CD4-positive, alpha-beta T cell treated with Interleukin-1 beta for 1 hour (primary cell): Measurements from ENCODE around the gene CMIP.
"Not testable (repeated sequence)": the region's sequence is repeated elsewhere in the genome, so short reads cannot be mapped to it uniquely, and the experiment has no call there.

Source experiments
- DNase-seq, 2 donors: peaks; one replicate each; pipeline ENCODE4 v3.0.0-alpha.2; 2020 to 2022

Gene CMIP

DNA sequence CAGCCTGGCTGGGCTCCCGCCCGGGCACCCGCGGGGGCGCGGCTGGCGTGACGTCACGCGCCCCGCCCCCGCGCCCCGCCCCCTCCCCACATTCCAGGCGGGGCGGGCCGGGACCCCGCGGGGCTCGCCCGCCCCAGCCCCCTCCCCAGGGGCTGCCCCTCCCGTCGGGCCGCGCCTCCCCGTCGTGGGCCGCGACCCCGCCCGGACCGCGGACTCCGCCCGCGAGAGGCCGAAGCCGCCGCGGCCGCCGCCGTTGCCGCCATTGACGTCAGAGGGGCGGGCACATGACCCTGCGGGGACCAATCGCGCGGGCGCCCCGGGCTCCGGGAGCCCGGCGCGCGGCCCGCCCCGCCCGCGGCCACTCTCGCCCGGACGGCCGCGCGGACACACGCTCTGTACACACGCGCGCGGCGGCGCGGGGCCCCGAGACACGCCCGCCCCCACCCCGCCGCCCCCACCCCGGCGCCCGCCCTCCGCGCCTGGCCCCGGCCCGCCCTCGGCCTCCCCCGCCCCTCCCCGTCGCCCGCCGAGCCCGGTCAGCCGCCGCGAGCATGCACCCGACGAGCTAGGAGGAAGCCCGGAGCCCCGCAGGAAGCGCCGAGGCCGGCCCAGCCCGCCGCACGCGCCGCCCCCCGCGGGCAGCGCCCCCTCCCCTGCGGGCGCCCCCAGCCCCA is at the start of gene CMIP:
TSS of gene CMIP (plus strand) at position 361 of the 674 bp plus-strand sequence.
- peak; percentile 84 to 87 for DNase-seq

DNA sequence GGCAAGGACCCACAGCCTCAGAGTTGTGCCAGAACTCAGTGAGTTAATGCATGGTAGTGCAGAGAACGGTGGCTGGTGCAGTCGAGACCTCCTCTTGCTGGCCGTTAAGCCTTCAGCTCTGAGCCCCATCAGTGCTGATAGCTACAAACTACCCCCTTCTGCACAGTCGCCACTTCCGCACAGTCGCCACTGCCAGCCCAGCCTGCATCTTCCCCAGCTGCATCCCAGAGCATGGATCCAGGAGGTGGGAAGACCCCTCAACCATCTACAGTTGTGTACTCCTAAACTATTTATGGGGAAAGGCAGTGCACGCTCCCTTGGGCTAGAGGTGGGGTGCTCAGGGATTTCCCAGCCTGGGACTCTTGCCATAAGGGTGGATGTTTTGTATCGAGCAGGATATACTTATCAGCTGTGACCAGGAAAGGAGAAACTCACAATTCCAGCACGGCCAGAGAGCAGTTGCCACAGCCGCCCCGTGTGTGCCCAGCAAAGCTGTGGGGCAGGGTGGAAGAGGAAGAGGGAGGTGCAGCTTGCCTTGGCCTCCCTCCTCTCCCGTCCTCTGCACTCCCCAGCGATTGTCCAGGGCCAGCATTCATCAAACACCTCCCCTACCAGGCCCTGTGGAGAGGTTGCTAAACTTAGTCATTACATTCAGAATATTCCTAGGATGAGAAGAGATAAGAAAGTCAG is 49.5 kb upstream of the CMIP start:
- DNase-seq, result no peak

DNA sequence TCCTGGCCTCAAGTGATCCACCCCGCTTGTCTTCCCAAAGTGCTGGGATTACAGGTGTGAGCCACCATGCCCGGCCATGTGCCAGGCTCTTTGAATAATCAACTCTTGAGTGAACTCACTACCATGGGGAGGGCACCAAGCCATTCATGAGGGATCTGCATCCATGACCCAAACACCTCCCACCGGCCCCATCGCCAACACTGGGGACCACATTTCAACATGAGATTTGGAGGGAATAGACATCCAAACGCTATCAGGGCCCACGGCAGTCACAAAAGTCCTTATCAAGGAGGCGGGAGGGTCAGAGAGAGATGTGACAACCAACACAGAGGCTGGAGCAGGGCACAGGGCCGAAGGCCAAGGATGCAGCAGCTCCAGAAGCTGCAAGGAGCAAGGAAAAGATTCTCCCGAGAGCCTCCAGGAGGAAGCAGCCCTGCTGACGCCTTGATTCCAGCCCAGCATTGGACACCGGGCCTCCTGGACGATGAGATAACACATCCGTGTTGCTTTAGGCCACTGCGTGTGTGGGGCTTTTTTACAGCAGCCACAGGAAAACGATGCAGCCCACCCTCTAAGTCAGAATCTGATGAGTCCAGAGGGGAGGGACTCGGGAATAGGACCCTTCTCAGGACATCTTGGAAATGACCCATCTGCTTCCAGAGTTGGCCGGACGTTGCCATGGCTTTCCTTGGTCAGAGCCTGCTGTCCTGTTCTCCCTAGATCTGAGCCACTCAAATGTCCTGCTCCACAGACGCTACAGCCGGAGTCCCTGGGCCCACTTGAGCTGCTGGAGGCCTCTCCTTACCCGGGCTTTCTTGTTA is 47.3 kb upstream of the CMIP start:
- no peak for DNase-seq

DNA sequence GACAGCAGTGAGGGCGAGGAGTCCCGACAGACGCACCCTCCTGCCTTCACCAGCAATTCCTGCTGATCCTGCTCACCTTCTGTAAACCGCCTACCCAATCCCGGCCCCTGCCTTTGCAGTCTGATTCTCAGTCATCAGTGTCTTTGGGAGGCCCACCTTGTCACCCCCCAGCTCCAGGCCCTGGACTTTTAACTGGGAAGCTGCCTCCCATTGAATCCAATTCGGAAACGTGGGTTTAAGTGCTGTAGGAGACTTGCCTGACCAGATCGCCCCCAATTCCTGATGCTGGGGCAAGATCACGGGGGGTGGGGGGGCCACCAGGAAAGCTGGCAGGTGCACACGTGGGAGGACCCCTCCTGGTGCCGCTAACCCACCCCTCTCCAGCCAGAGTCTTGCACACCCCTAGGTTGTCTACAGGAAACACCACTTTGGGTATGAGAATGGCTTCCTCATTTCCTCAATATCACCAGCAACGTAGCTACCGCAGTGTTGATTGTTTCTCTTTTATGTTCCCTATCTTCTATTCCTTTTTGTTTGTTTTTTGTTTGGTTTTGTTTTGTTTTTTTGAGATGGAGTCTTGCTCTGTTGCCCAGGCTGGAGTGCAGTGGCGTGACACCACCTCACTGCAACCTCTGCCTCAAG is 46.6 kb upstream of the CMIP start:
- no peak for DNase-seq

DNA sequence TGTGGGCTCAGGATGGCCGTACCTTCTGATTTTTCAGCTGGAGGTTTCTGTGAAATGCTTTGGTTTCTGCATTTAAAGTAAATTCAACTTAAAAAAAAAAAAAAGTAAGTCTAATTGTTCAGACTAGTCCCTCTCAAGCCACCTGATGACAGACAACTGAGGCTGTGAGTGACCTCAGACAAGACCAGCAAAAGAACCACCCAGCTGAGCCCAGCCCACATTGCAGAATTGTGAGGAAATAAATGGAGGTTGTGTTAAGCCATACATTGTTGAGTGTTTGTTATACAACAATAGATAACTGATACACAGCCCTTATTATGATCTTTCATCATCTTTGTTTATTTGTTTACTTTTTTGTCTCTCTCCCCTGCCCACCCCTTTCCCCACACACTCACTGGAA is 44.7 kb upstream of the CMIP start:
- no peak for DNase-seq

DNA sequence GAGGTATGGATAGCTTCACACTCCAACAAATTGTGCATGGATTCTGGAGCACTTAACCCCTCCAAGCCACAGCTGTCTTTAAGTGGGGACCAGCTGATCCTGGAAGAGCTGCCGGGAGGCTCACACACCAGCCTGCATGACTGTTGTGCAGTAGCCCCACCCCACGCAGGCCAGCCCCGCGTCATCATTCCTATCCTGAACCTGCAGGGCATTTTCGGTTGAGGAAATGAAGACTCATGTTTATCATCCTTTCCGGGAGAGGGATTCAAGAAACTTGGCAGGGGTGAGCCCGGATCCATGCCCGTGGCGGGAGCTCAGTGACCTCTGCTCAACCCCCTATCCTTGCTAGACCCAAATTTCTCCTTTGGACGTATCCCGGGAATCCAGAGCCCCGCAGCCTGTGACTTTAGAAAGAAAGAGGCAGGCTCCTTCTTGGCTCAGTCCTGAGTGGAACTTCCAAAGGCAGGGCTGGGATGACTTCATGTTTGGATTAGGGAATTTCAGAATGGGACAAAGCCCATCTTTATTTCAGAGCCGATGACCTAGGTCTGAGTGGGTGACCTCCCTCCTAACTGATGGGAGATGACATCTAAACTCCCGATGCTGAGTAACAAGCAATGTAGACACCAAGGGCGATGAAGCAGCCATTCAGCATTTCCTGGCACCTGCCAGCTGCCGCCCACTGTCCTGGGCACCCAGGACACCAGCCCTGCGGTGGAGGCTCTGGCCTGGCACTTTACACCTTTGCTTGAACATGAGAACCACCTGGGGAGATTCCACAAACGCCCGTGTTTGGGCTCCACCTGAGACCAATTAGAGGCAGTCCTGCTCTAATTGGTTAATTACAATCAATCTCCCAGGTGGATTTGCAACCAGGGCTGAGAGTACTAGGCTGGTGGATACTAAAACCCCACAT is 43.3 kb upstream of the CMIP start:
- DNase-seq, result no peak

DNA sequence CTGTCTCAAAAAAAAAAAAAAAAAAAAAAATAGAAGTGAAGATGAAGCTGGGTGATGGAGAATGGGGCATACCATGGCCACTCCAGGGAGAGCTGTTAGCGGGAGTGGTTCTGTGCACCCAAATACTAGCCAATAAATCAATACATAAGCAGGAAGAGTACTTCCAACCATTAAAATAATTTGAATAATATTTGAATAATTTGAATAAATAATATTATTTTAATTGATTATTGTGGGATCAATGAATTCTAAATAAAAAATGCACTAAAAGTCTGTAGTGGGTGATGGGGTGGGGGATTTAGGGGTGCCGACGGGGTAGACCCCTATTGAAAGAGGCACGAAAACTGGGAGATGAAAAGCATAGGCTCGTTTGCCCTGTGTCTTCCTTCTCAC is 41.4 kb upstream of the CMIP start:
- no peak for DNase-seq

DNA sequence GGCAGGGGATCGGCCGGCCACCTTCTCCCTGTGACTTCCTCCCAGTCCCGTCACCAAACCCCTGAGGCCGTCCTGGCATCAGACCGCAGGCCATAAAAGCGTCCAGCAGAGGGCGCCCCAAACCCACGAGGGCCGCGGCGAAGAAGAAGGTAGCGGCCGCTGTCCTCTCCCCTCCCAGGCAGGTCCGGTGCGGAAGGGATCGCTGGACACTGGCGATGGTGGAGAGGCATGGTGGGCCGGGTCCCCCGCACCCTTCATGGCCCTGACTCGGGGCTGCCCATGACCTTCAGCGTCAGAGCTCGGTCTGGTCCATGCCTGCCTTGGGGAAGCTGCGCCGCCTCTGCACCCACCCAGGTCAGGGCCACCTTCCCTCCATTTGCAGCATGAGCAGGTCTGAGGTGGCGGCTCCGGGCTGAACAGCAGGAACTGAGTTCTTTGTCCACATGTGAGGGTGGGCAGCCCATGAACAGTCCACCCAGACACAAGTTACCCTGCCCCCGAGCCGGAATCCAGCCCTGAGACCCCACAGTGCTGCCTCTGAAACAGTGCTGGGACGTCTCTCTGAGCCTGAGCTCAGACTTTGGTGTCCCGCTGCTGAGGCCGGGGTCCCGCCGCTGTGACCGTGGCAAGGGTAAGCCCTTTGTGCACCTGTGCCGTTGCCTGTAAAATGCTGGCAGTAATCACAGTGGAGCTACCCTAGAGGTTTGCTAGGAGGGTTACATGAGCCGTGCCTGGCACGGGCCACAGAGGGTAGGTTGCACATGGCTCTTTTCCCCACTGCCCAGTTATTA is 40.8 kb upstream of the CMIP start:
- DNase-seq, result peak; percentile 79 to 80

DNA sequence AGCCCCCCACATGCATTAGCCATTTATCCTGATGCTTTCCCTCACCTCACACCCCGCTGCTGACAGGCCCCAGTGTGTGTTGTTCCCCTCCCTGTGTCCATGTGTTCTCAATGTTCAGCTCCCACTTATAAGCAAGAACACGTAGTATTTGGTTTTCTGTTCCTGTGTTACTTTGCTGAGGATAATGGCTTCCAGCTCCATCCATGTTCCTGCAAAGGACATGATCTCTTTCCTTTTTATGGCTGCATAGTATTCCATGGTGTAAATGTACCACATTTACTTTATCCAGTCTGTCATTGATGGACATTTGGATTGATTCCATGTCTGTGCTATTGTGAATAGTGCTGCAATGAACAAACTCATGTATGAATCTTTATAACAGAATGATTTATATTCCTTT is 39.6 kb upstream of the CMIP start:
- DNase-seq, result not testable (repeated sequence)

DNA sequence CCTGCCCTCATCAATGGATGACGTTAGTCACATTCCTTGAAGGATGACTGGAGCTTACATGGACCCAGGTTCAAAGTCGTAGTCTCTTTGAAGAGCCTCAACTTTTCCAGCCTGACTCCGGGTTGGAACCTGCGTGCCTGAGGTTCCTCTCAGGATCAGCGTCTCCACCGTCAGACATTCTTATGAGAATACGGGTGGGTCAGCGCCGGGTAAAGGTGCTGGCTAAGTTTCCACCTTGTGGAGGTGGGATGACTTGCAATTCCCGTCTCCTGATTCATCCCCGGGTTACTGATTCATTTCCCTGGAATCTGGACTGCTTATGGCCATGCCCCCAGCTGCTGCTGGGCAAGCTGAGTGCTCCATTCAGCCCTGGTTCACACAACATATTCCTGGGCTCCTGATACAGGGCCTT is 38.9 kb upstream of the CMIP start:
- no peak for DNase-seq

DNA sequence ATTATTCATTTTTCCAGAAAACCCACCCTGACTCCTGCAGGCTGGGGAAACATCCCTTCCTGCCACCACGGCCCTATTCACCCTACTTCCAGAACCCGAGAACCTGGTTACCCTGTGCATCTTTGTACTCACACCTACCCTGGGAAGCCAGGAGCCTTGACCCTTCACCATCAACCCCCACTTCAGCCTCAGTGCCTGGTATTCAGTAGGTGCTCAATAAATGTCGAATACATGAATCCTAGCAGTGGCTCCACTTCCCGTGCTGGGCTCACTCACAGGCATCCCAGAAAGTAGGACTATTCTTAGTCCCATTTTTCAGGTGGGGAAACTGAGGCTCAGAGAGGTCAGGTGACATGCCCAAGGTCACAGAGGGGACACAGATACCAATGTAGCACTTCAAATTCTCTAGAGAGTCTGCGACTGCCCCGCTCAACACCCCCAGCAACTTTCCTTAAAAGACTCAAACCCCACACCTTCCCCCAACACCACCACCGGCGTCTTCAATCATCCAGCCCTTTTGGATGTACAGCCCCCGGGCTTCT is 36.1 kb upstream of the CMIP start:
- DNase-seq, result no peak

DNA sequence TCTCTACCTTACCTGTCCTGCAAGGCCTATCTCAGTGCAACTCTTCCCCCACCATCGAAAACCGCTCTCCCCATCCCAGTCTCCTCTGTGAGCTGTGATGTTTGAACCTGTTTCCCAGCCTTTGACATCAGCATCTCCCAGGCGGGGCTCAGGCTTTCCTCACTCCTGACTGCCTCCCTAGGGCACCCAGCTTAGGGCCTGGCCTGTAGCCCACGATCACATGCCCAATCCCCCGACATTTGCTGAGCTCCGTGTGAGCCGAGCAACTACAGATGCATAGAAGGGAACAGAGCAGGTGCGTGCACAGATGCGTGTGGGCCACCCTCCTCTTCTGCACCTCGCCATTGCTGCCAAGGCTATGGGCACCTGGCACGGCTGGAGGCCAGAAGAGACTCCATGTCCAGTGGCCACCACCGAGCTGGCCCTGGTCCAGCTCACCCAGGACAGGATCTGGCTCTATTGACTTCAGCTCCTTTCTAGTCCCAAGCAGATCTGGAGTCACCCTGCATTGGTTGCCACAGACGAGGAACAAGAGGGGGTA is 35.5 kb upstream of the CMIP start:
- DNase-seq, result no peak

DNA sequence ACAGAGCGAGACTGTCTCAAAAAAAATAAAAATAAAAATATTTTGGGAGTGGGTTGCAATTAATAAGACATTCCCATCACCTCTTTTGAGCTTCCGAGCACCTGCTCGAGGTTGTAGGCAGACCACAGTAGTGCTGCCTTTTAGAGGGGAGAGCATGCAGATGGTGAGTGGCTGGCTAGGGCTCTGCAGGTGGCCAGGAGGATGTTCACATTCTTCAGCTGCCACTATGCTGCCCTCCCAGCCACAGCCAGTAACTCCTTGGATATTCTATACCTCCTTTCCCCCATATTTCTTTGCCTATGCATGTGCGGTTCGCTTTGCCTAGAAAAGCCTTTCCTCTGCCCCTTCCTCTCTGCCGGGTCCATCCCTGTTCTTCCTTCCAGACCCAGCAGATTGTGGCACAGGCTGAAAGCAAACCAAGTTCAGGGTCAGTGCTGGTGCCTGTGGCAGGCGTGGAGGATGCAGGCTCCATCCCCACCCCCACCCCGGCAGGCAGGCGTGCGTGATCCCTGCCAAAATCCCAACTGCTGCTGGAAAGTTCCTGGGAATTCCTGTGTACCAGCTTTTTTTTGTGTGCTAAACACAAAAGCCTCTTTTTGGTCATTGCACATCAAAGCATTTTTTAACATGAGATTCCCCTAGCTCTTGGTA is 33.8 kb upstream of the CMIP start:
- no peak for DNase-seq

DNA sequence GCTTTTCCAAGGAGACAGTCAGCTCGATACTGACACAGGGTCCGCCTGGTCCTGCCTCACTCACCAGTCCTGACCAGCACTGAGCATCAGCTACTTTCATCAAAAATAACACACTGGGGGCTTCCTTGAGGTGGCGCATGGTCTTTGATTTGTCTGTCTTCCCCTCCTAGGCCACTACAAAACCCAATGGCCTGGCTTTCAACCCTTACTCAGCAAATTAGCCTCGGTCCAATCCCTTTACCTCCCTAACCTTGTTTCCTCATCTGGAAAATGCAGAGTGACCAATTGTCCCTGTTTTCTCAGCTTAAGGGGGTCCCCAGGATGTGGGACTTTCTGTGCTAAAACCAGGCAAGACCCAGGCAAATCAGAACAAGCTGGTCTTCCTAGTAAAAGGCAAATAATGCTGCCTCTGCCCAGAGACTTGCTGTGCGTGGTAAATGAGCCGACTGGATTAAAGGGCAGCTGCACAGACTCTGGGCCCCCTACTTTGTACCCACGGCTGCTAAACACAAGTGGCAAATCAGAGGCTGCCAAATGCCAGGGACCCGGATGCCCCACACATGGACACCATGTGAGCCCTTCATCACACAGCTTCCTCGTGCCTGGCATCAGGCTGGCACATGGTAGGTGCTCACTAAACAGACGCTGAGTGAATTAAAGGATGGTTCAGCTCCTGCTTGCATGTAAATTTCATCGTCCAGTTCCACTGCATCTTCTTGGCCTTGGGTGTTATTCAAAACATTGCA is 31.2 kb upstream of the CMIP start:
- DNase-seq, result no peak

DNA sequence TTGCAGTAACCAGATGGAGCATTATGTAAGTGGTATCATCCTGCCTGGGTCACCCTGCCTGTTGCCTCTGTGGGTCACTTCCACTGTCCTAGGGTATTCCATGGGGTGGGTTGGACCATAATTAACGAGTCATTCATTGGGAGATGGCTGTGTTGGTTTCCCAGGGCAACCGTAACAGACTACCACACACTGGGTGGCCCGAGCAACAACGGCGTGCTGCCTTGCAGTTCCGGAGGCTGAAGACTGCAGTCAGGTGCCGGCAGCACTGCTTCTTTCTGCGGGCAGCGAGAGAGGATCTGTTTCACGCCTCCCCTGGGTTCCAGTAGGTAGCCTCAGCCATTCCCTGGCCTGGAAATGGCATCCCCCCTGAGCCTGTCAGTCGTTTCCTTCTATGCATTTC is 28.9 kb upstream of the CMIP start:
- DNase-seq, result no peak

DNA sequence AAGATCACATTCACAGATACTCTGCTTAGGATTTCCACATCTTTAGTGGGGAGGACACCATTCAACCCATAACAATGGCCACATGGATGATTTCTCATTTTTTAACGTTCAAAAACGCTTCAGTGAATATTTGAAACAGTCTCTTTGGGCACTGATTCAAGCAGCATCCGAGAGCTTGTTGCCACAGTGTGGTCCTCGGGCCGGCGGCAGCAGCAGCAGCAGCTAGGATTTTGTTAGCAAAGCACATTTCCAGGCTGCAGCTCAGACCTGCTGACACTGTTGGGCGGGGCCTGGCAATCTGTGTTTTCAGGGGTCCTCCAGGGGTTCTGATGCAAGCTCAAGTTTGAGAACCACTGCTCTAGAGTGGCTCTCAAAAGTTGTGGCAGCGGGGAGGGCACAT is 27.9 kb upstream of the CMIP start:
- DNase-seq, result no peak

DNA sequence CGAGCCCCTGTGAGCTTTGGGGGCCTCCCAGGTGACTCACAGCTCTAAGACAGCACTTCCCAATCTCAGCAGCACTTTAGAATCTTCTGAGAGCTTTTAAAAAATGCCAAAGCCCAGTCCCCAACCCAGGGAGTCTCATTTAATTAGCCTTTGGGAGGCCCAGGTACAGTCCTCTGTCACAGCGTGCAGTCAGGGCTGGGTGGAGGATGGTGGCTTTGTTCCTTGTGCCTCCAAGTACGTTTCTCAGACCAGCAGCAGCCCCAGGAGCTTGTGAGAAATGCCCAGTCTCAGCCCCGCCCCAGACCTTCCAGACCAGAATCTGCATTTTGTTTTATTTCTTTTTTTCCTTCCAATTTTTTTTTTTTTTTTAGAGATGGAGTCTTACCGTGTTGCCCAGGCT is 27.4 kb upstream of the CMIP start:
- no peak for DNase-seq

DNA sequence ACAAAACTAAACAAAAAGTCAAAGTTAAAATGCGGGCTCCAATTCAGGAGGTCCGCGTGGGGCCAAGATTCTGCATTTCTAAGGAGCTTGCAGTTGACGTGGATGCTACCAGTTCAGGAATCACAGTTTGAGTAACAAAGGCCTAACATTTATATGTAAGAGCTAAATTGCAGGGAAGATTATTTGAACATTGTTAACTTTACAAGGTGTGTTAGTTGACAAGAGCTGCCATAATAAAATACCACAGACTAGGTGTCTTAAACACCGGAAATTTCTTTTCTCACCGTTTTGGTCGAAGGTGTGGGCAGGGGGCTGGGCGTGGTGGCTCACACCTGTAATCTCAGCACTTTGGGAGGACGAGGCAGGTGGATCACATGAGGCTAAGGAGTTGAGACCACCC is 24.8 kb upstream of the CMIP start:
- DNase-seq, result no peak

DNA sequence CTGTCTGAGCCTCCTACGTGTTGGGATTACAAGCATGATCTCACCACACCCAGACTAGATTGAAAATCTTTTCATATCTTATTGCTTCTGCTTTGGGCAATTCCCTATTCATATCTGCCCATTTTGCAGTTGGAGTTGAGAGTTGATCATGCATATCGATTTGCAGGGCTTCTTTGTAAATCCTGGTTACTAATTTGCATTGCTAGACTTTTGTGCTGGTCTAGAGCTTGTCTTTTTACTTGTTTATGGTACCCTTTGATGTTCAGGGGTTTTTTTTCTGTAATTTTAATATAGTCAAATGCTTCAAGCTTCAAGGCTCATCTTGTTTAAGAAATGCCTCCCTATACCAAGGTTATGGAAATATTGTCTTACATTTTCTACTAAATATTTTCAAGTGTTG is 23.5 kb upstream of the CMIP start:
- DNase-seq, result no peak

DNA sequence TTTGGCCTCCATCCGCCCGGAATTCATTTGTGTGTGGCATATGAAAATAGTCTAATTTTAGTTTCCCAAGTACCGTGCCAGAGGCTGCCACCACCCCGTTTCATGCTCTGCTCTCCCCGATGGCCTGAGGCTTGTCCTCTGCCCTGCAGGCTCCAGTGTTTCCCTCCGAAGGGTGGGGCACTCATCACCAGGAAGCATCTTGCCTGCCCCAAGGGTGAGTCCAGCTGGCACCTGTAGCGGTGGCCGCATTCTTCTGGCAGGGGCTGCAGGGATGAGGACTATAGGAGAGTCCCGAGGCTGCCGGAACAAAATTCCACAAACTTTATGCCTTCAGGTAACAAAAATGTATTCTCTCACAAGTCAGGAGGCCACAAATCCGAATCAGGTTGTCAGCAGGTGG is 23.1 kb upstream of the CMIP start:
- no peak for DNase-seq
